Parathyroid adenoma (tissue), 2 donors: ENCODE measurements around the gene MAP2K5.

Experiments used
- H2AFZ ChIP-seq: fragments of 300-600 bp; sonication (generic); one replicate; pipeline ENCODE4 v1.7.0; 2017; ENCODE audit warnings: antibody characterized with exemption, mild to moderate bottlenecking
- H3K27ac ChIP-seq: fragments of 300-600 bp; sonication (generic); one replicate; pipeline ENCODE4 v1.7.0; 2017
- H3K27me3 ChIP-seq: fragments of 300-600 bp; sonication (generic); one replicate; pipeline ENCODE4 v1.7.0; 2017; ENCODE audit warnings: low read length; ENCODE audit not compliant: control insufficient read depth, insufficient read depth
- H3K36me3 ChIP-seq: fragments of 300-600 bp; sonication (generic); one replicate; pipeline ENCODE4 v1.7.0; 2017; ENCODE audit warnings: low read length; ENCODE audit not compliant: control insufficient read depth, insufficient read depth
- H3K4me1 ChIP-seq: fragments of 300-600 bp; sonication (generic); one replicate; pipeline ENCODE4 v1.7.0; 2017; ENCODE audit warnings: control low read depth
- H3K4me2 ChIP-seq: fragments of 300-600 bp; sonication (generic); one replicate; pipeline ENCODE4 v1.7.0; 2017; ENCODE audit warnings: low read length
- H3K4me3 ChIP-seq: fragments of 300-600 bp; sonication (generic); one replicate; pipeline ENCODE4 v1.7.0; 2017; ENCODE audit warnings: low read depth, low read length
- H3K79me2 ChIP-seq: fragments of 300-600 bp; sonication (generic); one replicate; pipeline ENCODE4 v1.7.0; 2017; ENCODE audit warnings: control low read depth
- H3K9ac ChIP-seq: fragments of 300-600 bp; sonication (generic); one replicate; pipeline ENCODE4 v1.7.0; 2017; ENCODE audit warnings: mild to moderate bottlenecking
- H3K9me3 ChIP-seq: fragments of 300-600 bp; sonication (generic); one replicate; pipeline ENCODE4 v1.7.0; 2017; ENCODE audit warnings: low read length; ENCODE audit not compliant: control insufficient read depth
- CTCF ChIP-seq: fragments of 300-600 bp; sonication (generic); IDR thresholded peaks from one replicate; pipeline ENCODE4 v1.7.0; 2017; ENCODE audit warnings: antibody characterized with exemption, mild to moderate bottlenecking
- donor health status: primary hyperparathyroidism.

Gene MAP2K5

GRCh38 chr15:67805008-67805665, 262.6 kb downstream of the MAP2K5 start:
- Histone ChIP-seq H3K4me1 (peaks cover 18% of the 10 kb centered on the region), H3K36me3 (no peaks in the 10 kb centered on the region), H3K9ac (no peak overlapping the region), H3K27ac (peak overlapping the region; percentile 49), H3K9me3 (no peaks in the 10 kb centered on the region), H3K4me2 (peak overlapping the region; percentile 41), H2AFZ (no peak overlapping the region), H3K27me3 (no peaks in the 10 kb centered on the region), H3K4me3 (no peak overlapping the region), H3K79me2 (no peaks in the 10 kb centered on the region)
- no peak for TF ChIP-seq CTCF

DNA sequence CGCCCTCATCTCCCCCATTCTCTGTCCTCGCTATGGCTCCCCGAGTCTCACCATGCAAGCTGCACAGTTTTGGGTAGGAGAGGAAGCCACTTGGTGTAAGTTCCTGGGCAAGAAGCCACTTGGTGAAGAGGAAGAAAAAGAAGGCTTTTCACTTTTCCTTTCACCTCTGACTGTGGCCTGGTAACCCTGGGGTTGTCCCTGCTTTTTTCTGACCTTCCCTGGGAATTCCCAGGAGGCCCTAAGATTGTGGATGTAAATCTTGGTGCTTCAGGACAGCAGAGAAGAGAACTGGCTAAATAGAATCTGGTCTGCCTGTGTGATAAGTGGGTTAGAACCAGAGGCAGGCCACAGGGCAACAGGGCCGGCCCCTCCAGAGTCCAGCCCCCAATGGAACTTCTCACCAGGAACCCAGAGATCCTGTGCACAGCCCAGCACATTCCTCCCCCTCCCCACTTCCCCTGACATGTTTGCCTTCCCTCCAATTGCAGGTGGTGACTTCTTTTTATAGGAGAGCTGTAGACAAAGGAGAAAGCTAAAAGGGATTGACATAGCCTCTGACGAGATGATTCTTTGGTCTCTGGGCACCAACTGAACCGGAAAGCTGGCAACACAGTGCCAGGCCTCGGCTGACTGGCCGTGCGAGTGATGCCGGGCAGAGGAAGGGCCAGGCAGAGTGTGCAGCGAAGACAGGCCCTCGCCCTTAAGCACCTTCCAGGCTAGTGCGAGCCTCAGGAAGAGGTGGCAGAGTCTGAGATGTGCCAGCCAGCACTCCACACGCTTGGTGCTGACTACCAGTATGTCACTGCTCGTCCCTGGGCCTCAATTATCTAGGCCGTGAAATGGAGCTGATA, 263.4 kb downstream of the MAP2K5 start:
- no peaks in the 10 kb centered on the region for H3K9me3 ChIP-seq
- no peaks in the 10 kb centered on the region for H3K36me3 ChIP-seq
- H2AFZ ChIP-seq, result peak overlapping the region; percentile 28
- no peak for TF ChIP-seq CTCF
- H3K27ac ChIP-seq, result no peak overlapping the region
- no peaks in the 10 kb centered on the region for H3K79me2 ChIP-seq
- H3K4me2 ChIP-seq, result no peak overlapping the region
- H3K27me3 ChIP-seq, result no peaks in the 10 kb centered on the region
- H3K4me1 ChIP-seq, result peaks cover 18% of the 10 kb centered on the region
- H3K4me3 ChIP-seq, result no peak overlapping the region
- no peak overlapping the region for H3K9ac ChIP-seq

DNA sequence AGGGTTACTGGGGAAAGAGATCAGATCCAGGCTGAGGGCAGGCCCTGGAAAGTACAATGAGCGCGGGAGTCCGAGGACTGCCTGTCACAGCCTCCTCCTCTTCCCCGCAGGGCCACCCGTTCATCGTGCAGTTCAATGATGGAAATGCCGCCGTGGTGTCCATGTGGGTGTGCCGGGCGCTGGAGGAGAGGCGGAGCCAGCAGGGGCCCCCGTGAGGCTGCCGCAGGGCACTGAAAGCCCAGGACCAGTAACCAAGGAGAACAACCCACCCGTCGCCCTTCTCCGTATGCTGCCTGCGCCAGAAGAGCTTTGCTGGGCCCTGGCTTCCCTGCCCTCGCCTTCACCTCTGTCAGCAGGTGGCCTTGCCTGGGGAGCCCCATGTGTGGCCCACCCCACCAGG, 264.0 kb downstream of the MAP2K5 start:
- no peaks in the 10 kb centered on the region for H3K36me3 ChIP-seq
- H2AFZ ChIP-seq, result no peak overlapping the region

DNA sequence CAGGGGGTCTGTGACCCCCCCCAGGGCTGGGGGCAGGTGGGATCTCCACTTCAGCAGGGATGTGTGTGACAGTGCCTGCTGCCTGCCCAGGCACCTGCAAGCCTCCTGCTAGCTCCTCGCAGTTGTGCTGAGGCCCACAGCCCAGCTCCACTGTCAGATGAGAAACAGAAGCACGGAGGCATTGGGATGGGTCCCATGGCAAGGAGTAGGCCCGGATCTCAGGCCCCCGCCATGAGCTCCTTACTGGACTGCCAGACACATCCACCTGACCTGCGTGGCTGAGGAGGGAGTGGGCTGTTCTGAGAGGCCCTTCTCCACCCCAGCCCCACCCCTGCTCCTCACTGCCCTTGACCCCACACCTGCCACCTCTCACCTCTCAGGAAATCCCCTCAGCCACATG, 264.6 kb downstream of the MAP2K5 start:
- no peak for TF ChIP-seq CTCF

More for the DNA sequence above, 264.0 kb downstream of the MAP2K5 start:
- no peak for TF ChIP-seq CTCF
- Histone ChIP-seq H3K27ac (no peak overlapping the region), H3K9me3 (no peaks in the 10 kb centered on the region), H3K4me1 (peaks cover 18% of the 10 kb centered on the region), H3K27me3 (no peaks in the 10 kb centered on the region), H3K4me3 (no peak overlapping the region), H3K9ac (no peak overlapping the region), H3K79me2 (no peaks in the 10 kb centered on the region), H3K4me2 (no peak overlapping the region)

More for the DNA sequence above, 264.6 kb downstream of the MAP2K5 start:
- no peaks in the 10 kb centered on the region for H3K27me3 ChIP-seq
- H2AFZ ChIP-seq, result no peak overlapping the region
- no peaks in the 10 kb centered on the region for H3K36me3 ChIP-seq
- H3K4me1 ChIP-seq, result peaks cover 18% of the 10 kb centered on the region
- H3K4me2 ChIP-seq, result no peak overlapping the region
- H3K9me3 ChIP-seq, result no peaks in the 10 kb centered on the region
- no peaks in the 10 kb centered on the region for H3K79me2 ChIP-seq
- H3K9ac ChIP-seq, result no peak overlapping the region
- H3K27ac ChIP-seq, result no peak overlapping the region
- no peak overlapping the region for H3K4me3 ChIP-seq
